CD4-positive, alpha-beta T cell treated with Interferon alpha-2 for 1 hour (primary cell): ENCODE results near the gene RASAL1.
A peak's percentile ranks its signal among the peaks of the same experiment; 100 is the strongest.

Experiments used
- DNase-seq, 2 donors: peaks; one replicate each; pipeline ENCODE4 v3.0.0-alpha.2; 2020 to 2022

Gene RASAL1

GRCh38 chr12:113115455-113116126 is 20.0 kb downstream of the RASAL1 start:
- DNase-seq, result no peak

DNA sequence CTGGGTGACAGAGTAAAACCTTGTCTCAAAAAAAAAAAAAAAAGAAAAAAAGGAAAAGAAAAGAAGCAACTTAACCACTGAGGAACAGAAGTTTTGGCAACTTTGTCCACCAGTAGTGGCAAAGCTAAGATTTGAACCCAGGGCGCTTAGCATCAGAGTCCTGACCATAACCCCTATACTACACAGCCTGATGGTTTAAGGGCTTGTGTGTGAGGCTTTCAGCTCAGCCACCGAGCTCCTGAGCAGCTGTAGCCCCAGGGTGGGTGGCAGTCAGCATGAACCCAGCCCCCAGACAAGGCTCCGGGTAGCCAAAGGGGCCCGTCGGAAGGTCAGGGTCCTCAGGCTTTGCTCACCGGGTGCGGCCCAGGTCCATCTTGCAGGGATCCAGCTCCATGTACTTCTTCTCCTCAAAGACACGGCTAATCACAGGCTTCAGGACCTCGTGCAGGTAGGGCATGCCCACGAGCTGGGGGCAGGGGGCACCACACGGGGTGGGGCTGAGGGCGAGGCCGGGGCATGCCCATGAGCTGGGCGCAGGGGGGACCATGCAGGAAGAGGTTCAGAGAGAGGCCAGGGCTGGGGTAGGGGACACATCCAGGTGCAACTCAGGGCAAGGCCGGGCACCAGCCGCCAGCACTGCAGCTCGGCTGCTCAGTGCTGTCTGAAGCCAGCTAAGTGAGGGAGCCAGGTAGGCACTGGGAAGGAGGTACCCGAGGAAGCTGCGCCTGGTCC is 20.9 kb downstream of the RASAL1 start:
- no peak for DNase-seq

DNA sequence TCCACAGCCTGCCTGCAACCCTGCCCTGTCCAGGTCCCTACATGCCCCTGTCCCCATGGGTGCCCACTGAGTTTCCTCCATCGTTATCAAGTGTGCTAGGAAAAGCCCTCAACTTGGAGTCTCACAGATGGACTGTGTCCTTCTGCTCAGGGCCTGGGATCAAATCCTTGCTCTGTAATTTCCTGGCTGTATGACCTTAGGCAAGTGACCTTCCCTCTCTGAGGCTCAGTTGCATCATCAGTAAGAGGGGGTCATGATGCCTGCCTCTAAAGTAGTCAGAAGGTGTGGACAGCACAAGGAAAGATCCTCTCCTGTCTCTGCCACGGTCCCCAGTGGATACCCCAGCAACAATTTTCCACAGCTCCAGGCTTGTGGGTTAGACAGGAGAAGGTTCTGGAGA is 22.2 kb downstream of the RASAL1 start:
- no peak for DNase-seq

- DNase-seq, result no peak
These were observed 23.3 kb downstream of the RASAL1 start for GRCh38 chr12:113112043-113112899.

DNA sequence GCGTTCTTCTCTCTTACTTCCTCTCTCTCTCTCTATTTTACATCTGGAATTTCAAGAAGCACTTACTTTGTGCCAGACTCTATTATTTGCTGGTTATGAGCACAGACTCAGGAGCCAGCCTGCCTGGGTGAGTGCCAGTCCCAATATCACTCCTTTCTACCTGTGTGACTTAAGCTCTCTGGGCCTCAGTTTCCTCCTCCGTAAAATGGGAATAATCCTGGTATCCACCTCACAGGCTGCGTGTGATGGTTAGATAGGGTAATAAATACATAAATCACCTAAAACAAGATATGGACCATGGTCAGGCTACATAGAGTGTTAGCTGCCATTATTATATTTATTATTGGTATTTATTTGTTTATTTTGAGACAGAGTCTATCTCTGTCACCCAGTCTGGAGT is 24.3 kb downstream of the RASAL1 start:
- DNase-seq, result no peak

- no peak for DNase-seq
These were observed 25.5 kb downstream of the RASAL1 start for GRCh38 chr12:113109872-113110599.

DNA sequence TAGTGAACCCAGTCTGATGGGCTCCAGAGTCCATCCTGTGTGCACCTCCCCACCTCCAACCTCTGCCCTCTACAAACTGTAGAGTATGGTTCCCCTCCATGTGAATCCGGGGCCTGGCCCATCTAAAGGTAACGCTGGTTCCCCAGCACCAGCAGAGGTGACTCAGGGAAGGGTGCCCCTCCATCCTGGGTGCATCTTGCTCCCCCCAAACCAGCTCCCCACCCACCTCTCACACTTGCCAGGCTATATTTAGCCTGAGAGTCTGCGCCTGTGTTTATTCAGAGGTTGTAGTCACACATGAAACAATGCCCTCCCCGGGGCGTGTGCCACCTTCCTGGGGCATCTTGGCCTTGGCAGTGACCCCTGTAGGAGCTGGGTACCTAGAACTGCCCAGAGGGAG is 26.2 kb downstream of the RASAL1 start:
- no peak for DNase-seq

DNA sequence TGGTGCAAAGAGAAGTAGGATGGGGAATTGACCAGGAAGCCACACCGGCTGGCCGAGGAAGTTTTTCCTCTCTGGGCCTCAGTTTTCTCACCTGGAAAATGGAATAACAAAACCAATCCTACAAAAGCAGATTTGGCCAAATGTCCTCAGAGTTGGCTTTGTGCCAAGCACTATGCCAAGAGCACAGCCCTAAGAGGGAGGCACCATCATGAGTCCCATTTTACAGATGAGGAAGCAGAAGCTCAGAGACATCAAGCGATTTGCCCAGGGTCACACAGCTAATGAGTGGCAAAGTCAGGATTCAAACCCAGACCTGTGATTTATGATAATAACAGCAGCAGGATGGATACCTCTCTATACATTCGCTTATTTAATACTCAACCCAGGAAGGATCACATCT is 27.3 kb downstream of the RASAL1 start:
- DNase-seq, result no peak

DNA sequence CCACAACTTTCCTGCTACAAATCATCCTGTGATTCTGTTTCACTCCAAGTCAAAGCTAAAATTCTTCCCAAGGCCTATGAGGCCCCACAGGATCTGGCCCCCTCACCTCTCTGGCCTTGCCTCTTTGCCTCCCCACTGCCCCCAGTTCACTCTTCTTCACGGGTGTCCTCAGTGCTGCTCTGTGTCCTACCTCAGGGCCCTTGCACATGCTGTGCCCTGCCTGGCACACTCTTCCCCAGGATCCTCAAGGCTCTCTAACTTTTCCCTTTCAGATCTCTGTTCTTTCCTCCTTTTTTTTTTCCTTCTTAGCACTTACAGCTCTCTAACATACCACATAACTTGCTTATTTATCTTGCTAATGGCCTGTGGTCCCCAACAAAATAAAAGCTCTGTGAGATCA is 29.2 kb downstream of the RASAL1 start:
- no peak for DNase-seq

DNA sequence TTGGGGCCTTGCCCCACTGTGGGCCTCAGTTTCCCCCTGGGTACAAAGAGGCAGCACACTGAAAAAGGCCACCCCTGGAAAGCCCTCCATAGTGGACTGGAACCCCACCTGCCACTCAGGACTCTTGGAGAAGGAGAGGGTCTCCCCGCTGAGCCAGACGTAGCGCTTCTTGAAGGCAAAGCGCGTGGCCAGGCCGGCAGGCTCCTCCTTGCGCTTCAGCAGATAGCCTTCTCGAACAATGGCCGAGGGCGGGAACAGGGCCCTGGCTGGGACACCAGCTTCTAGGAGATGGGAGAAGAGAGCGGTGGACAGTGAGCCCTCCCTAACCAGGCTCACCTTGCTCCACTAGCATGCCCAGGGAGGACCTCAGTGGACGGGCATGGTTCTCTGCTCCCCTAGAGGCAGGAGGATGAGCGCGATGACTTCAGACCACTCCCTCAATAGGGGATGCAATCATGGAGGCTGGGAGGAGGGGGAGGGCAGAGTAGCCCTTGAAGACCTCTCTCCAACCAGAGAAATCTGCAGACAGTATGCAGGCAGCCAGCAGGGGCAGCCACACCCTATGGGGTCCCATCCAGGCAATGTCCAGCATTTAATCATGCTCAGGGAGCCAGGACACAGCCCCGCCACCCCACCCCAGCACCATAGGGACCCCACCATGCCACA is 29.8 kb downstream of the RASAL1 start:
- no peak for DNase-seq

GRCh38 chr12:113104953-113105510 is 30.5 kb downstream of the RASAL1 start:
- DNase-seq, result no peak

GRCh38 chr12:113103756-113104450 is 31.7 kb downstream of the RASAL1 start:
- DNase-seq, result peak; percentile 64 to 76

DNA sequence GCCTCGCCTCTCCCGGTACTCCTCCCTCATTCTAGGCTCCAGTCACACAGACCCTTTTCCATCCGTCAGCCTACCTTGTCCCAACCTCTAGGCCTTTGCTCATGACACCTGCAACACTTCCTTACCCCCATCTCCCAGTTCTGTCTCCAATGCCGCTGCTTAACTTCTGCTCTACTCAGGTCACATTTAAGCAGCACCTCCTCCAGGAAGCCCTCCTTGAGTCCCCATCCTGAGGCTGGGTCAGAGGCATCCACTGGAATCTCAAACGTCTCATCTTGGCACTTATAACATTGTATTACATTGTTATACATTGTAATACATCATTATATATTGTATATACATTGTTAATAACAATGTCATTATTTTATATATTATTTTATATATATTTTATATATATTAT is 32.8 kb downstream of the RASAL1 start:
- no peak for DNase-seq

GRCh38 chr12:113101751-113102150 is 33.8 kb downstream of the RASAL1 start:
- DNase-seq, result no peak

GRCh38 chr12:113099764-113100163 is 35.8 kb downstream of the RASAL1 start:
- DNase-seq, result no peak

- no peak for DNase-seq
These were observed 36.2 kb downstream of the RASAL1 start for GRCh38 chr12:113099364-113099763.

GRCh38 chr12:113098441-113099028 is 37.0 kb downstream of the RASAL1 start:
- peak; percentile 64 to 73 for DNase-seq

DNA sequence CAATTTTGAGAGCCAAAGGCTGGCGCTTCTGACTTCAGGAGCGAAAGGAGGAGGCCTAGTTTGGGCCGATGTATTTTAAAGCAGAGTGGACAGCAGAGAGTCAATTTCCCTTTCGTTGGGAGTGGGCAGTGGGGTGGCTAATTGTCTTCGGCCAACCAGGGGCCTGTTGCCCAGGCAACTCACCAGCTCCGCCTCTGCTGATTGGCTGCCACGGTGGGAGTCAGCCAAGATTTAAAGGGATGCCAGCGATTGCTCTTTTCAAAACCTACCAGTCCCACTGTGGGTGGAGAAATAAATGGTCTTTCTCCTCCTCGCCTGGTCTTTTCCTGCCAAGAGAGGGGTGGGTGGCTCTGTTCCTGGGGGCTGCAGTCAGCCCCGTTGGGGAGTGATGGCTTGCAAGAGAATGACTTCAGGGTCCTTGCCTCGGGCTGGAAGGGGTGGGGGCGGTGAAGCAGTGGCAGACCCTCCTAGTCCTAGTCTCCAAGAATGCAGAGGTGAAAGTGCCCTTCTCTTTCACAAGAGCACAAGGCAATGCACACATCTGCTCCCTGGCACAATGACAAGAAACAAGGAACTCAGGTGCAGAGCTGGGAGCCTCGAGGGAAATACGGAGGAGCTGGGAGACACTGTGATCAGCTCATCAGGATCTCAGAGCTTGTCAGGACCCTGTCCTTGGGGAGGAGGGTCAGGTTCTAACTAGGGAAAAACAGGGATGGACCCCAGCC is 37.7 kb downstream of the RASAL1 start:
- no peak for DNase-seq

GRCh38 chr12:113096675-113097461 is 38.7 kb downstream of the RASAL1 start:
- no peak for DNase-seq
